HT1080 (cell line): ENCODE measurements around the gene LRRC46. TPM values are rescaled to one million over a fixed set of nuclear protein-coding genes. Genes with fewer than 3 reads are reported as not detected.

ENCODE experiments used
- DNase-seq: peaks from one replicate; pipeline ENCODE4 v3.0.0-alpha.2; 2015; ENCODE audit warnings: low read depth
- polyA plus RNA-seq, 2 experiments: library from polyadenylated mRNA; depleted of rRNA; stranded (reverse); fragments of >200 nt; gene quantifications; 2 replicates each; pipeline ENCODE4 v1.2.3, GENCODE V29; 2015
- total RNA-seq: library from RNA; depleted of rRNA; stranded (reverse); fragments of >200 nt; shearing (Covaris generic); gene quantifications from 2 replicates; pipeline ENCODE4 v1.2.3, GENCODE V29; 2014; rRNA removed

The LRRC46 gene
- 0.37 and 0.51 TPM in 2 replicates for total RNA-seq
- 0.72 and 1.1 TPM in 2 replicates for polyA plus RNA-seq (2015; cell fraction: cytosol; rRNA removed)
- 1.1 and 2.8 TPM in 2 replicates for polyA plus RNA-seq (2015; cell fraction: nucleus; rRNA removed)

- peak; percentile 94 for DNase-seq
These were observed at the start of gene LRRC46, which contains the start of gene MRPL10 for GRCh38 chr17:47831003-47831933. Gene LRRC46 (plus strand): TSS chr17:47831670. CDS start chr17:47831990, 320 bp downstream. Gene MRPL10 (minus strand): TSS chr17:47831541. CDS start chr17:47831511, 30 bp downstream.

- no peak for DNase-seq
These were observed 45.8 kb upstream of the LRRC46 start for GRCh38 chr17:47785538-47786123.

GRCh38 chr17:47789611-47790561, 41.6 kb upstream of the LRRC46 start:
- peak; percentile 39 for DNase-seq

- DNase-seq: no peak
These were observed 40.4 kb upstream of the LRRC46 start for GRCh38 chr17:47791025-47791424.

GRCh38 chr17:47792457-47792856, 39.0 kb upstream of the LRRC46 start:
- DNase-seq: no peak

- DNase-seq: no peak
These were observed 38.5 kb upstream of the LRRC46 start for GRCh38 chr17:47792979-47793378.

GRCh38 chr17:47797797-47798196, 33.7 kb upstream of the LRRC46 start:
- no peak for DNase-seq

GRCh38 chr17:47800686-47801085, 30.8 kb upstream of the LRRC46 start:
- no peak for DNase-seq

- no peak for DNase-seq
These were observed 30.2 kb upstream of the LRRC46 start for GRCh38 chr17:47801176-47801765.

- no peak for DNase-seq
These were observed 29.6 kb upstream of the LRRC46 start for GRCh38 chr17:47801906-47802305.

GRCh38 chr17:47802341-47803022, 29.0 kb upstream of the LRRC46 start:
- peak; percentile 44 for DNase-seq

- no peak for DNase-seq
These were observed 28.3 kb upstream of the LRRC46 start for GRCh38 chr17:47803201-47803600.

GRCh38 chr17:47803751-47804150, 27.7 kb upstream of the LRRC46 start:
- no peak for DNase-seq

GRCh38 chr17:47804461-47804860, 27.0 kb upstream of the LRRC46 start:
- no peak for DNase-seq

GRCh38 chr17:47806026-47806912, 25.2 kb upstream of the LRRC46 start:
- no peak for DNase-seq

- no peak for DNase-seq
These were observed 24.6 kb upstream of the LRRC46 start for GRCh38 chr17:47806913-47807255.

- no peak for DNase-seq
These were observed 24.0 kb upstream of the LRRC46 start for GRCh38 chr17:47807421-47807820.

- no peak for DNase-seq
These were observed 23.2 kb upstream of the LRRC46 start for GRCh38 chr17:47808036-47808829.
